Natural killer cell (primary cell): ENCODE measurements around the gene CBY2. TPM values are rescaled to one million over a fixed set of nuclear protein-coding genes. Genes with fewer than 3 reads are reported as not detected.

Experiments
- ATAC-seq, 3 donors: fragments of 150-1000 bp in 2 of 3; fragments of 200-7000 bp in 1 of 3; cut with Tn5 transposase; 1 replicate in 1 of 3; 2 replicates in 2 of 3; pipeline ENCODE4 v1.10.0; 2021; ENCODE audit warnings: mild to moderate bottlenecking in 2 of 3, moderate library complexity in 2 of 3
- DNase-seq, 2 donors: peaks; one replicate each; pipeline versions ENCODE4 v3.0.0 to v3.0.0-alpha.2; 2013 to 2021; ENCODE audit warnings: mixed read lengths in 1 of 2
- H3K27ac ChIP-seq: one replicate; pipeline ENCODE4 v1.5.1; 2013; ENCODE audit warnings: mild to moderate bottlenecking, low read length
- H3K27me3 ChIP-seq: one replicate; pipeline ENCODE4 v1.6.1; 2013; ENCODE audit warnings: low read length; ENCODE audit not compliant: control insufficient read depth, insufficient read depth
- H3K36me3 ChIP-seq: one replicate; pipeline ENCODE4 v1.6.1; 2013; ENCODE audit warnings: low read length; ENCODE audit not compliant: control insufficient read depth, insufficient read depth
- H3K4me1 ChIP-seq: one replicate; pipeline ENCODE4 v1.6.1; 2013; ENCODE audit warnings: low read length; ENCODE audit not compliant: control insufficient read depth, insufficient read depth
- H3K4me3 ChIP-seq: one replicate; pipeline ENCODE4 v1.5.1; 2013; ENCODE audit warnings: low read length
- H3K9me3 ChIP-seq: one replicate; pipeline ENCODE4 v1.6.1; 2013; ENCODE audit warnings: low read length; ENCODE audit not compliant: control insufficient read depth, insufficient read depth
- H3K27ac Mint-ChIP-seq, 2 donors: one replicate each; pipeline ENCODE4 v1.8.0; 2022; ENCODE audit warnings: mild to moderate bottlenecking in 2 of 2, mixed read lengths in 2 of 2, moderate library complexity in 1 of 2
- H3K27me3 Mint-ChIP-seq, 2 donors: one replicate each; pipeline ENCODE4 v1.8.0; 2022; ENCODE audit warnings: low read depth in 2 of 2, mixed read lengths in 2 of 2
- H3K36me3 Mint-ChIP-seq: one replicate; pipeline ENCODE4 v1.8.0; 2022; ENCODE audit warnings: mixed read lengths
- H3K4me1 Mint-ChIP-seq, 2 donors: one replicate each; pipeline ENCODE4 v1.8.0; 2022; ENCODE audit warnings: mixed read lengths in 2 of 2
- H3K4me3 Mint-ChIP-seq: one replicate; pipeline ENCODE4 v1.8.0; 2022; ENCODE audit warnings: mild to moderate bottlenecking, moderate library complexity, mixed read lengths
- H3K9me3 Mint-ChIP-seq, 2 donors: one replicate each; pipeline ENCODE4 v1.8.0; 2022; ENCODE audit warnings: mixed read lengths in 2 of 2
- WGBS: methylation state at CpG from one replicate; pipeline ENCODE4 v1.1.7; 2013; ENCODE audit warnings: missing lambda C conversion rate; ENCODE audit not compliant: insufficient coverage; 5-methylcytosine and 5-hydroxymethylcytosine counted together
- intact Hi-C: fragments of 100-400 bp; cut with micrococcal nuclease; formaldehyde crosslinking; loops from one replicate; pipeline ENCODE4 v1.14.2; 2022
- total RNA-seq, 4 donors: library from RNA; stranded (reverse); fragments of 120-200 nt in 1 of 4; gene quantifications; one replicate each; pipeline versions ENCODE4 v1.2.3 to v1.2.4, GENCODE V29; 2013 to 2022
- TF ChIP-seq, protein P1 (sequence below): fragments of 200-600 bp; IDR thresholded peaks from one replicate; pipeline ENCODE4 v1.8.0; 2022; ENCODE audit warnings: antibody characterized with exemption

The CBY2 gene, protein sequence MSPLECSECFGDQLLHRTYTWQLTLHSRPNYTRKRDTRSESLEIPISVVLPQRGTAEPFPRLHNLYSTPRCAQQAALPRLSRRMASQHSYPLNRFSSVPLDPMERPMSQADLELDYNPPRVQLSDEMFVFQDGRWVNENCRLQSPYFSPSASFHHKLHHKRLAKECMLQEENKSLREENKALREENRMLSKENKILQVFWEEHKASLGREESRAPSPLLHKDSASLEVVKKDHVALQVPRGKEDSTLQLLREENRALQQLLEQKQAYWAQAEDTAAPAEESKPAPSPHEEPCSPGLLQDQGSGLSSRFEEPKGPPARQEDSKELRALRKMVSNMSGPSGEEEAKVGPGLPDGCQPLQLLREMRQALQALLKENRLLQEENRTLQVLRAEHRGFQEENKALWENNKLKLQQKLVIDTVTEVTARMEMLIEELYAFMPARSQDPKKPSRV
- total RNA-seq, result not detected
- not detected for total RNA-seq (2013)

DNA sequence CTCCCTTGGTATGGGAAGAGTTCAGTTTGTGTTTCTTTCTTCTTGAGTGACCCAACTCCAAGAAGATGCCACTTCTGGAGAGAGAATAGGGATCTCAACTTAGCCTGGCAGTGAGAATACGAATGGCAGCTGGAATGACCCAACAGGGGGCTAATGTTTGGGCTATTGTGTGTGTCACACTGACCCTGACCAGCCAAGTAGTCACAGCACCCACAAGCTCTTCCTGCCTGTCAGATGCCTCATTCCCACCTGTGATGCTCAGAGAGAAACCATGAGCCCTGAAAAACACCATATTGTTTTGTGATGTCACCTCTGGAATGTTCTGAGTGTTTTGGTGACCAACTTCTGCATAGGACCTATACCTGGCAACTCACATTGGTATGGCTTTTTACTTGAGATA lies at the start of gene CBY2:
Gene CBY2, plus strand, starts transcription at position 233 of the 400 bp plus-strand sequence. Its CDS starts 71 bp downstream, at position 304.
- Mint-ChIP-seq H3K4me1 (no peaks in the 10 kb centered on the region), H3K4me3 (no peak within 1 kb of the TSS), H3K9me3 (no peaks in the 10 kb centered on the region), H3K27ac (no peak within 1 kb of the TSS), H3K27me3 (peaks cover 21 to 43% of the 10 kb centered on the region in 2 donors), H3K36me3 (no peaks in the 10 kb centered on the region)
- Histone ChIP-seq H3K4me1 (no peaks in the 10 kb centered on the region), H3K4me3 (no peak within 1 kb of the TSS), H3K9me3 (no peaks in the 10 kb centered on the region), H3K36me3 (no peaks in the 10 kb centered on the region), H3K27ac (no peak within 1 kb of the TSS), H3K27me3 (no peaks in the 10 kb centered on the region)
- intact Hi-C loops, result no loop called here
- TF ChIP-seq, protein P1, sequence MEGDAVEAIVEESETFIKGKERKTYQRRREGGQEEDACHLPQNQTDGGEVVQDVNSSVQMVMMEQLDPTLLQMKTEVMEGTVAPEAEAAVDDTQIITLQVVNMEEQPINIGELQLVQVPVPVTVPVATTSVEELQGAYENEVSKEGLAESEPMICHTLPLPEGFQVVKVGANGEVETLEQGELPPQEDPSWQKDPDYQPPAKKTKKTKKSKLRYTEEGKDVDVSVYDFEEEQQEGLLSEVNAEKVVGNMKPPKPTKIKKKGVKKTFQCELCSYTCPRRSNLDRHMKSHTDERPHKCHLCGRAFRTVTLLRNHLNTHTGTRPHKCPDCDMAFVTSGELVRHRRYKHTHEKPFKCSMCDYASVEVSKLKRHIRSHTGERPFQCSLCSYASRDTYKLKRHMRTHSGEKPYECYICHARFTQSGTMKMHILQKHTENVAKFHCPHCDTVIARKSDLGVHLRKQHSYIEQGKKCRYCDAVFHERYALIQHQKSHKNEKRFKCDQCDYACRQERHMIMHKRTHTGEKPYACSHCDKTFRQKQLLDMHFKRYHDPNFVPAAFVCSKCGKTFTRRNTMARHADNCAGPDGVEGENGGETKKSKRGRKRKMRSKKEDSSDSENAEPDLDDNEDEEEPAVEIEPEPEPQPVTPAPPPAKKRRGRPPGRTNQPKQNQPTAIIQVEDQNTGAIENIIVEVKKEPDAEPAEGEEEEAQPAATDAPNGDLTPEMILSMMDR, result no peak
- ATAC-seq, result no peak
- DNase-seq, result no peak
- 67% methylated on average over 1 of the region's 1 CpG for WGBS

DNA sequence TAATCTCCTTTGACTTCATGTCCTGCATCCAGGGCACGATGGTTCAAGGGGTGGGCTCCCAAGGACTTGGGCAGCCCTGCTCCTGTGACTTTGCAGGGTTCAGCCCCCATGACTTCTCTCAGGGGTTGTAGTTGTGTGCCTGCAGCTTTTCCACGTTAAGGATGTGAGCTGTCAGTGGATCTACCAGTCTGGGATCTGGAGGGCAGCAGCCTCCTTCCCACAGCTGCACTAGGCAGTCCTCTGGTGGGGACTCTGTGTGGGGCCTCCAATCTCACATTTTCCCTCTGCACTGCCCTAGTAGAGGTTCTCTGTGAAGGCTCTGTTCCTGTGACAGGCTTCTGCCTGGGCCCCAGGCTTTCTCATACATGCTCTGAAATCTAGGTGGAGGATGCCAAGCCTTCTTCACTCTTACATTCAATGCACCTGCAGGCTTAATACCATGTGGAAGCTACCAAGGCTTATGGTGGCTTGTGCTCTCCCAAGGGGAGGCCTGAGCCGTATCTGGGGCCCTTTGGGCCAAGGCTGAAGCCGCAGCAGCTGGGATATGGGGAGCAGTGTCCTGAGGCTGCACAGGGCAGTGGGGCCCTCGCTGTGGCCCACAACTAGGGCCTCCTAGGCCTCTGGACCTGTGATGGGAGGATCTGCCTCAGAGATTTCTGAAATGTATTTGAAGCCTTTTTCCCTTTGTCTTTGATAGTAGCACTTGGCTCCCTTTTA lies 47.3 kb upstream of the CBY2 start:
- no peaks in the 10 kb centered on the region for H3K9me3 ChIP-seq
- DNase-seq, result no peak
- Mint-ChIP-seq H3K27ac (no peak overlapping the region), H3K4me1 (no peaks in the 10 kb centered on the region), H3K9me3 (no peaks in the 10 kb centered on the region), H3K36me3 (no peaks in the 10 kb centered on the region), H3K27me3 (peaks cover 0 to 3% of the 10 kb centered on the region in 2 donors), H3K4me3 (no peak overlapping the region)
- no peak overlapping the region for H3K27ac ChIP-seq
- peak in 1 of 3 donors; percentile 10 for ATAC-seq
- TF ChIP-seq, protein P1, result no peak
- H3K27me3 ChIP-seq, result no peaks in the 10 kb centered on the region
- whole genome bisulfite sequencing, result 85% methylated on average over 5 of the region's 5 CpGs
- H3K4me1 ChIP-seq, result no peaks in the 10 kb centered on the region
- intact Hi-C loops, result no loop called here
- H3K4me3 ChIP-seq, result no peak overlapping the region
- no peaks in the 10 kb centered on the region for H3K36me3 ChIP-seq

DNA sequence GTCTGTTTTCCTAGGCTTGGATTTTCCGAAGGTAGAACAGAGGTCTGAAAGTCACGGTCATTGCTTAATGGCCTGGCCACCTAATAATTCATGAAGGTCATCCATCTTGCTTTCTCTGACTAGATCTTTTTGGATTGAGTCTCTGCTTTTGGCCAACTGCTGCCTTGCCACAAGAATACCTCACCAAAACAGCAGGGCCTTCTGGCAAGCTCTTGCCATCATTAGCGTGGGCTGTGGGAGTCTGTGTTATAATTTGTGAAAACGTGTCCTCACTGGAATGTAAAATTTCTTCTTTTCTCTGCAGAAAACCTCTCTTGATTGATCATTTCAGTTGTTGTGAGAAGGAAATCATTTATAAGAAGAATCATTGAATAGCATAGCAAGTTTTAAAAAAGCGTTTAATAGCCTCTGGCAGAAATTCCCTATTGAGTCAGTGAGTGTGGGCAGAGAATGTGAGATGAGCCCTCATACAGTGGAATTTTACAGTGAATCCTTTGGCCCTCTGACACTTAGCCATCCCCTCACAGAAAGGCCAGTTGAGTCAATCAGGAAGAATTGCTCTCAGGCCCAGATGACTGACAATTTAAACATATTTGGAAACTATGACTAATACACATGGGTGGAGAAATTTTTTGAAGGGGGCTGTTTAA lies 43.4 kb upstream of the CBY2 start:
- Mint-ChIP-seq H3K36me3 (no peaks in the 10 kb centered on the region), H3K9me3 (no peaks in the 10 kb centered on the region), H3K27ac (no peak overlapping the region), H3K27me3 (no peaks in the 10 kb centered on the region), H3K4me3 (no peak overlapping the region), H3K4me1 (no peaks in the 10 kb centered on the region)
- no peak overlapping the region for H3K4me3 ChIP-seq
- H3K27ac ChIP-seq, result no peak overlapping the region
- no peaks in the 10 kb centered on the region for H3K4me1 ChIP-seq
- no peak for DNase-seq
- no peaks in the 10 kb centered on the region for H3K9me3 ChIP-seq
- intact Hi-C loops, result no loop called here
- no peaks in the 10 kb centered on the region for H3K36me3 ChIP-seq
- H3K27me3 ChIP-seq, result no peaks in the 10 kb centered on the region
- 97% methylated on average over 5 of the region's 5 CpGs for WGBS
- TF ChIP-seq, protein P1, result no peak
- ATAC-seq, result no peak
